Measurements from ENCODE around the gene SERF2. TPM values are rescaled to one million over a fixed set of nuclear protein-coding genes. Genes with fewer than 3 reads are reported as not detected.
A peak's percentile ranks its signal among the peaks of the same experiment; 100 is the strongest.
"Not testable (repeated sequence)": the region's sequence is repeated elsewhere in the genome, so short reads cannot be mapped to it uniquely, and the experiment has no call there.

The SERF2 gene
- total RNA-seq, 1 donor from 2014 or later = 564 TPM

GRCh38 chr15:43799209-43799944, 7.3 kb downstream of the SERF2 start:
- TF ChIP-seq CTCF (IDR thresholded peaks at IDR 0.05) (no peak), POLR2A (IDR thresholded peaks at IDR 0.05) (no peak), POLR2AphosphoS5 (IDR thresholded peaks at IDR 0.05; ENCODE audit: insufficient read depth in 1 of 2, low read depth in 1 of 2) (no peak)
- DNase-seq (ENCODE audit: extremely low spot score in 2 of 2) = no peak
- Histone ChIP-seq H3K4me1 (peaks cover 57% of the 10 kb centered on the region), H3K4me3 (peak overlapping the region in 1 of 2 donors; percentile 85), H3K27me3 (no peaks in the 10 kb centered on the region), H3K36me3 (peaks cover 0 to 30% of the 10 kb centered on the region in 2 donors), H3K9me3 (no peaks in the 10 kb centered on the region), H3K27ac (peak overlapping the region; percentile 99)
- intact Hi-C loops (cut with DNase I) = no loop called here

GRCh38 chr15:43799945-43800285, 7.8 kb downstream of the SERF2 start, which contains the start of gene SERINC4:
Gene SERINC4 (minus strand): TSS chr15:43800220. CDS start chr15:43799986, 234 bp downstream.
- TF ChIP-seq POLR2AphosphoS5 (IDR thresholded peaks at IDR 0.05; ENCODE audit: insufficient read depth in 1 of 2, low read depth in 1 of 2) (no peak), POLR2A (IDR thresholded peaks at IDR 0.05) (no peak), CTCF (IDR thresholded peaks at IDR 0.05) (no peak)
- H3K4me3 ChIP-seq = peak within 1 kb of the TSS; percentile 71 to 85
- intact Hi-C loops (cut with DNase I) = no loop called here
- H3K4me1 ChIP-seq = peaks cover 51% of the 10 kb centered on the region
- no peak for DNase-seq (ENCODE audit: extremely low spot score in 2 of 2)
- H3K9me3 ChIP-seq = no peaks in the 10 kb centered on the region
- H3K27ac ChIP-seq = peak within 1 kb of the TSS; percentile 99
- peaks cover 0 to 34% of the 10 kb centered on the region in 2 donors for H3K36me3 ChIP-seq
- H3K27me3 ChIP-seq = no peaks in the 10 kb centered on the region

GRCh38 chr15:43800286-43801141, 8.4 kb downstream of the SERF2 start, which contains the start of gene HYPK:
Gene HYPK (plus strand): TSS chr15:43800599. CDS start chr15:43800623, 24 bp downstream.
- DNase-seq (ENCODE audit: extremely low spot score in 2 of 2) = peak; percentile 94 to 96
- peaks cover 0 to 40% of the 10 kb centered on the region in 2 donors for H3K36me3 ChIP-seq
- H3K27ac ChIP-seq = peak within 1 kb of the TSS; percentile 99

GRCh38 chr15:43802676-43803075, 10.6 kb downstream of the SERF2 start:
- H3K27me3 ChIP-seq, H3K27ac ChIP-seq: not testable (repeated sequence)
- peaks cover 0 to 44% of the 10 kb centered on the region in 2 donors for H3K36me3 ChIP-seq

More at GRCh38 chr15:43800286-43801141, 8.4 kb downstream of the SERF2 start, which contains the start of gene HYPK:
- intact Hi-C loops (cut with DNase I) = no loop called here
- peaks cover 45% of the 10 kb centered on the region for H3K4me1 ChIP-seq
- no peaks in the 10 kb centered on the region for H3K27me3 ChIP-seq
- H3K9me3 ChIP-seq = no peaks in the 10 kb centered on the region
- TF ChIP-seq POLR2AphosphoS5 (IDR thresholded peaks at IDR 0.05; ENCODE audit: insufficient read depth in 1 of 2, low read depth in 1 of 2) (peak; percentile 94 to 98), CTCF (IDR thresholded peaks at IDR 0.05) (no peak), POLR2A (IDR thresholded peaks at IDR 0.05) (peak in 1 of 2 donors; percentile 61)
- peak within 1 kb of the TSS; percentile 71 to 85 for H3K4me3 ChIP-seq

GRCh38 chr15:43808435-43808950, 16.4 kb downstream of the SERF2 start:
- intact Hi-C loops (cut with DNase I) = no loop called here
- no peak for TF ChIP-seq CTCF (IDR thresholded peaks at IDR 0.05)
- no peak for TF ChIP-seq POLR2AphosphoS5 (IDR thresholded peaks at IDR 0.05; ENCODE audit: insufficient read depth in 1 of 2, low read depth in 1 of 2)
- TF ChIP-seq POLR2A (IDR thresholded peaks at IDR 0.05) = no peak
- no peak for DNase-seq (ENCODE audit: extremely low spot score in 2 of 2)
- Histone ChIP-seq H3K36me3 (peaks cover 0 to 92% of the 10 kb centered on the region in 2 donors), H3K27ac (no peak overlapping the region), H3K4me3 (no peak overlapping the region), H3K9me3 (no peaks in the 10 kb centered on the region), H3K4me1 (no peaks in the 10 kb centered on the region), H3K27me3 (no peaks in the 10 kb centered on the region)

More at GRCh38 chr15:43802676-43803075, 10.6 kb downstream of the SERF2 start:
- peaks cover 35% of the 10 kb centered on the region for H3K4me1 ChIP-seq
- intact Hi-C loops (cut with DNase I); H3K9me3 ChIP-seq; DNase-seq (ENCODE audit: extremely low spot score in 2 of 2); H3K4me3 ChIP-seq: not testable (repeated sequence)

Measured in vagina (tissue), 2 donors.